ENCODE measurements around the gene ATP1B2.

ATP1B2 gene

DNA sequence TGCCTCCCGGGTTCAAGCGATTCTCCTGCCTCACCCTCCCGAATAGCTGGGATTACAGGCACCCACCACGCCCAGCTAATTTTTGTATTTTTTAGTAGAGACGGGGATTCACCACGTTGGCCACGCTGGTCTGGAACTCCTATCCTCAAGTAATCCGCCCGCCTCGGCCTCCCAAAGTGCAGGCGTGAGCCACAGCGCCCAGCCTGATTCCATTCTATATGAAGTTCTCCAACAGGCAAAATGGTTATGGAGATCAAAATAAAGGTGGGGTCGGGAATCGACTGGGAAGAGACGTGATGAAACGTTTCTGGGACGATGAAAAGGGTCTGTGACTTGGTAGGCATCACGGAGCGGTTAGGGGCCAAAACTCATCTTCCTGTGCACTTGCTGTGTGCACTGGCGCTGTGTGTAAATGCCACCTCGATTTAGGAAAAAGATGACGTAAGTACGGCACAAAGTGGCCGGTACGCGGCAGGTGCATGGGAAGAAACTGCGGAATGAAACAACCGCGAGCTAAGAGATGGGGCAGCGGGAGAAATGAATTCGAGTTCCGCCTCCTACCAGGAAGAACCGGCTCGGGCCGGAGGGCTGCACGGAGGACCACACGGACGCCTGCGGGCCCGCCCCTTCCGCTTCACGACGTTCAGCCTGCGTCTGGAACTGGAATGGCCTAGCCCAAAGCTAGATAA is 35.0 kb downstream of the ATP1B2 start:
- no peak for DNase-seq (ENCODE audit: low read depth, low spot score)

- peak; percentile 84 for DNase-seq (ENCODE audit: low read depth, low spot score)
These were observed 35.7 kb downstream of the ATP1B2 start for GRCh38 chr17:7686222-7687071.

GRCh38 chr17:7687072-7687907 is 36.6 kb downstream of the ATP1B2 start, which contains the start of gene TP53:
TP53 (minus strand) TSS chr17:7687490; CDS start chr17:7676594, 10,896 bp downstream.
- DNase-seq (ENCODE audit: low read depth, low spot score), result peak; percentile 65

DNA sequence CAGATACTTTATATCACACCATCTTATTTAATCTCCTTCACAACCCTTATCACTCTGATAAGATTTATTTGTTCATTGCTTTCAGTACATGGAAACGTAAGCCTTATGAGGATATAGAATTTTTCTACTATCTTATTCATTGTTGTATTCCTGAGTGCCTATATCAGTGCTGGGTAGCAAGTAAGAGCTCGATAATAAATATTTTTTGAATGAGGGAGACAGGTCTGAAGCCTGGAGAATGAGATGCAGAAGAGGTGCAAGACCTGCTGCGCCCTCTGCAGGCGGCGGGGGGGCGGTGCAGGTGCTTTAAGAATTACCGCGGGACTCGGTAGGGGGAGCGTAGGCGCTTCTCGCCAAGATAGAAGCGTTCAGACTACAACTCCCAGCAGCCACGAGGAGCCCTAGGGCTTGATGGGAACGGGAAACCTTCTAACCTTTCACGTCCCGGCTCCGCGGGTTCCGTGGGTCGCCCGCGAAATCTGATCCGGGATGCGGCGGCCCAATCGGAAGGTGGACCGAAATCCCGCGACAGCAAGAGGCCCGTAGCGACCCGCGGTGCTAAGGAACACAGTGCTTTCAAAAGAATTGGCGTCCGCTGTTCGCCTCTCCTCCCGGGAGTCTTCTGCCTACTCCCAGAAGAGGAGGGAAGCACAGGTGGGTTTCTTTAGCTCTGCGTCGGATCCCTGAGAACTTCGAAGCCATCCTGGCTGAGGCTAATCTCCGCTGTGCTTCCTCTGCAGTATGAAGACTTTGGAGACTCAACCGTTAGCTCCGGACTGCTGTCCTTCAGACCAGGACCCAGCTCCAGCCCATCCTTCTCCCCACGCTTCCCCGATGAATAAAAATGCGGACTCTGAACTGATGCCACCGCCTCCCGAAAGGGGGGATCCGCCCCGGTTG is 37.4 kb downstream of the ATP1B2 start, which contains the start of gene WRAP53:
Gene WRAP53, plus strand, starts transcription at position 570 of the 900 bp plus-strand sequence. Its CDS starts 172 bp downstream, at position 742.
- DNase-seq (ENCODE audit: low read depth, low spot score), result peak; percentile 97

- DNase-seq (ENCODE audit: low read depth, low spot score), result no peak
These were observed 38.1 kb downstream of the ATP1B2 start for GRCh38 chr17:7688808-7689316.

GRCh38 chr17:7695586-7695985 is 44.9 kb downstream of the ATP1B2 start:
- DNase-seq (ENCODE audit: low read depth, low spot score), result no peak

- DNase-seq (ENCODE audit: low read depth, low spot score), result no peak
These were observed 47.3 kb downstream of the ATP1B2 start for GRCh38 chr17:7697828-7698588.

DNA sequence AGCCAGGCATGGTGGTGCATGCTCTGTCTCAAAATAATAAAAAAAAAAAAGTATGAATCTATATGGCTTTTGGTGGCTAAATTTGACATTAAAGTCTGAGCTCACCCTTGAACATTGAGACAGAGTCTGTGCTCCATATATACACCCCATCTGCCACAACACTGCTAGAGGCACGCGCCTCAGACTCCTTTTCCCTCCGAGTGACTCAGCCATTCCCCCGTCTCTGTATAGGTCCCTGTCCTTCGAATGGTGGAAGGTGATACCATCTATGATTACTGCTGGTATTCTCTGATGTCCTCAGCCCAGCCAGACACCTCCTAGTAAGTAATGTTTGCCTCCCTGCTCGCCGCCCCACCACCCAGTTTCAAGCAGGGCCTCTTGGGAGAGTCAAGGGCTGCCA is 49.8 kb downstream of the ATP1B2 start:
- no peak for DNase-seq (ENCODE audit: low read depth, low spot score)

DNA sequence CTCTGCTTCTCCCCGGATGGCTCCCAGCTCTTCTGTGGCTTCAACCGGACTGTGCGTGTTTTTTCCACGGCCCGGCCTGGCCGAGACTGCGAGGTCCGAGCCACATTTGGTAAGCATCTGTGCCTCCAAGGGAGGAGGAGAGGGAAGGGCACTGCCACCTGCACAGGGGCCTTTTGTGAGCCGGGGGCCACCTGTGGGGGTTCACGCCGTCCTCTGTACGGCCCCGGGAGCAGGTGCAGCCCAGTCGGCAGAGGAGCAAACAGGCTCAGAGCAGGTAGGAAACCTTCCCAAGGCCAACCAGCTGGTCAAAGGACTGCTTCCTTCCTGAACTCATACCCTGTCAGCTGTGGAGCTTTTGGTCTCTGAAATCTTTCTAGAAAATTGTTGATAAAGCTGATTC is 51.0 kb downstream of the ATP1B2 start:
- no peak for DNase-seq (ENCODE audit: low read depth, low spot score)

GRCh38 chr17:7702776-7703175 is 52.0 kb downstream of the ATP1B2 start:
- DNase-seq (ENCODE audit: low read depth, low spot score), result no peak

GRCh38 chr17:7703584-7704479 is 53.1 kb downstream of the ATP1B2 start:
- no peak for DNase-seq (ENCODE audit: low read depth, low spot score)

DNA sequence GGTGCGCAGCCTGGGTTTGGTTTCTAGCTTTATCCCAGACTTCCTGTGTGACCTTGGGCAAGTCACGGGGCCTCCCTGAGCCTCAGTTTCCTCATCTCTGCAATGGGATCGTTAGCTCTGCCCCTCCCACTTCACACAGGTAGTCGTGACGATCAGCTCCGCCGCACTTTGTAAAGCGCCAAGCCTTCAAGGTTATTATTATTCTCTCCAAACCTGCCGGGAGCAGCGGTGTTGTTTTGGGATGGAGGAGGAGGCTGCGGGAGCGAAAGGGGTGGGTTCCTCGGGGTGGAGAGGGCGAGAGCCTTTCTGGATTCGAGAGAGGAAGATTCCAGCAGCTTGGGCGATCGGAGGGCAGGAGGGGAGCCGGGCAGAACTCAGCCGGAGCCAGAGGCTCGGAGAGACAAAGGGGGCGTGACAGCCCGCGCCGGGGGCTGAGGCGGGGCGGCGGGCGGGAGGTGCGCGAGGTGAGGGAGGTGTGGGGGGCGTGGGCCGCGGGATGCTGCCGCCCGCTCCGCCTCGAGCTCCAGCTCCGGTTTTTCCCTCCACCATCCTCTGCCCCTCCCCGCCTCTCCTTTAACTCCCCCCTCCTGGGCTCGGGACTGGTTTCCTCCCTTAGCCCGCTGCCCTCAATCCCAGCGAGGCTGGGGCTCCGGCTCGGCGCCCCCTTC is 54.0 kb downstream of the ATP1B2 start, which contains the start of gene EFNB3:
Gene EFNB3, plus strand, starts transcription at position 602 of the 668 bp plus-strand sequence. CDS start 397 bp downstream, outside the sequence.
- DNase-seq (ENCODE audit: low read depth, low spot score), result no peak

DNA sequence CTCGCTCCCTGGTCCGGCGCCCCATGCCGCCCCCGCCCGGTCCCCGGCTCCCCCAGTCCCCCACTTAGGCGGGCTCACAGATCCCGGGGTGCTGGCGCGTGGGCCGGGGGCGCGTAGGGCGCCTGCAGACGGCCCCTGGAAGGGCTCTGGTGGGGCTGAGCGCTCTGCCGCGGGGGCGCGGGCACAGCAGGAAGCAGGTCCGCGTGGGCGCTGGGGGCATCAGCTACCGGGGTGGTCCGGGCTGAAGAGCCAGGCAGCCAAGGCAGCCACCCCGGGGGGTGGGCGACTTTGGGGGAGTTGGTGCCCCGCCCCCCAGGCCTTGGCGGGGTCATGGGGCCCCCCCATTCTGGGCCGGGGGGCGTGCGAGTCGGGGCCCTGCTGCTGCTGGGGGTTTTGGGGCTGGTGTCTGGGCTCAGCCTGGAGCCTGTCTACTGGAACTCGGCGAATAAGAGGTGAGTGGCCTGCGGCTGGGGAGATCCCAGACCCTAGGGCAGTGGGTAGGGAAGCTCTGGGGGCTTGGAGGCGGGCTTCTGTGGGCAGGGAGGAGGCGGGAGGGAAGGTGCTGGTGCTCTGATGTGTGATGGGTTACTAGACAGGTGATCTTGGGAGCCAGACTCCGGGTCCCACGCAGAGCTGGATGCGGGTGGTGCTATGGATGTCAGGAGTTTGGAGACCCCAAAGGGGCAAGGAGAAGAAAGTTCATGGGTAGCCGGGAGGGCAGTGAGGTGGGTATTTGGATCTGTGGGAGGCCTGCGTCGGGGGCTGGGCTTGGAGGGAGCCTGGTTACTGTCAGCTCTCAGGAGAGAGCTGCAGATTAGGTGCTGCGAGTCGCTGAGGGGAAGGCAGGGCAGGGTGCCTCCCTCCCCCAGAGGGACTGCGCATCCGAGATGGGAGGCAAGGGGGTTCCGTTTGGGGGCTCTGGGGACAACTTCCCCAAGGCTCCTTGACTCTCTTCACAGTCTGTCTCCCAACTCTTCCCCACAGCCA is 54.8 kb downstream of the ATP1B2 start:
- no peak for DNase-seq (ENCODE audit: low read depth, low spot score)

DNA sequence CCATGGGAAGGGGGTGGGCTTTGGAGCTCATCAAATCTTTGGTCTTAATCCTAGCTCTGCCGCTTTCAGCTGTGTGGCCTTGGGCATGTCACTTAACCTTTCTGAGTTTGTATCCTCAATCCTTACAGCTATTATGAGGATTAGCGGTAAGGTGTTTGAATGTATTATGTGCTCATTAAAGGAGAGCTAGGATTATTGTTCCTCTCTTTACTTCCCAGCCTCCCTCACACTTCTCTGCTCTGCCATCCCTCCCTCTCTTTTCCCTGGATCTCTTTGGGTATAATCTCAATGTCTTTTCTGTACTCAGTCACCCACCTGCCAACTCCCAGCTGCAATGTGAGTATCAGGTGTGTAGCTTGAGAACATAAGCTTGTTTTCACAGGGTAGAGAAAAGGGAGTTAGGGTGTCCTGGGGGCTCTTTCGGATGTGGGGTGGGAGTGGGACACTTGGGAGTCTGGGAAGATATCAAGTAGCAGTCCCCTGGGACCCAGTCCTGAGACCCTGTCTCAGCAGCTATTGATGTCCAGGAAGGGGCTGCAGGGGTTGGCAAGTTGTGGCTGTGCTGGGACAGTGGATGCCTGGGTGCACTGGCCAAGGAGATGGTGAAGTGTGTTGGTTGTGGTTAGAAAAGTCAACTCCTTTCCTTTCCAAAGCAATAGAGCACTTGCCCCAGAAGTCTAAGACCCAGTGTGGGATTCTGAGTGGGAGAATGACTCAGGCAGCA is 56.1 kb downstream of the ATP1B2 start:
- no peak for DNase-seq (ENCODE audit: low read depth, low spot score)
